WI38 (cell line): ENCODE measurements around the gene UBAP2.
A peak's percentile ranks its signal among the peaks of the same experiment; 100 is the strongest.

Experiments
- H3K4me3 ChIP-seq: 2 replicates; pipeline ENCODE4 v1.5.1; 2011; ENCODE audit warnings: low read depth, mild to moderate bottlenecking, control low read depth, low read length
- CTCF ChIP-seq: IDR thresholded peaks from 2 replicates; pipeline ENCODE4 v1.5.1; 2012; ENCODE audit warnings: low read depth, mild to moderate bottlenecking, control low read depth, low read length

UBAP2 gene

DNA sequence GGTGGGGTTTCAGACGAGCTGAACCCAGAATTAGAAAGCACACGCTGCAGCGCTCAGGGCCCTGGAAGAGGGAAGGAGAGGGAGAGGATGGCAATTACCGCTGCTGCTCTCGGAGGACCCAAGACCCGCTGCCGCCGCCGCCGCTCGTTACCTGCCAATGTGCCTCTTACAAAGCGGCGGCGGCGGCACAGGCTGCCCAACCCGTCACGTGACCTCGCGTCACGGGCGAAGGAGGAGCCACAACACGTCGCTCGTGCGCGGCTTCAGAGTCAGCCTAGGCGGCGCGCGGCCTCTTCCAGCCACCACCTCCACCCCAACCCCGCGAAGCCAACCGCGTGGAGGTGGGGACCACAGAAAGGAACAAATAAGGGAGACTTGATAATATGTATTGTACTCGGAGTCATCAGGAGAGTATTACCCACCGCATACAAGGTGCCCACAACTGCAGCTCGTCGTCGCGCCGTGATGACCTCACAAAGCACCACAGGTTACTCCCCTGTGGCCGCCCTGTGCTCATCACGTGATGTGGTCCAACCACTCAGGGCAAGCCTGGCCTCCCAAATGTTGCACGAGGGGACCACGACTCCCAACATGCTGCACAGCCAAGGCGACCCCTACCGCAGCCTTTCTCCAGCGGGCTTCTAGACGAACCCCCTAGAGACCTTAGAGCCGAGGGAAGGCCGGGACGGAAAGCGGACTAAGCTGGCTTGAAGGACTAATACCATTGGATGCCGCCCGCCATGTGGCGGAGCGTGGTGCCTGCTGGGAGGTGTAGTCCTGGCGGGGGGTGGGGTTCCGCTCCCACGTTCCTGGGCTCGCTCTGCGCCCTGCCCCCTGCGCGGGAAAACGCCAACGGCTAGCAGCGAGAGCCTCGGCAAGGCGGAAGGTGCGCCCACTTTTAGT lies at the start of gene UBAP2:
Gene UBAP2, minus strand, starts transcription at position 161 of the 903 bp plus-strand sequence. CDS start 31,739 bp downstream, outside the sequence.
- no peak for TF ChIP-seq CTCF
- peak within 1 kb of the TSS; percentile 94 for H3K4me3 ChIP-seq

- H3K4me3 ChIP-seq = no peak overlapping the region
- no peak for TF ChIP-seq CTCF
These were observed 49.6 kb upstream of the UBAP2 start for GRCh38 chr9:34098307-34098706.

- TF ChIP-seq CTCF = no peak
- no peak overlapping the region for H3K4me3 ChIP-seq
These were observed 49.2 kb upstream of the UBAP2 start for GRCh38 chr9:34097865-34098264.

DNA sequence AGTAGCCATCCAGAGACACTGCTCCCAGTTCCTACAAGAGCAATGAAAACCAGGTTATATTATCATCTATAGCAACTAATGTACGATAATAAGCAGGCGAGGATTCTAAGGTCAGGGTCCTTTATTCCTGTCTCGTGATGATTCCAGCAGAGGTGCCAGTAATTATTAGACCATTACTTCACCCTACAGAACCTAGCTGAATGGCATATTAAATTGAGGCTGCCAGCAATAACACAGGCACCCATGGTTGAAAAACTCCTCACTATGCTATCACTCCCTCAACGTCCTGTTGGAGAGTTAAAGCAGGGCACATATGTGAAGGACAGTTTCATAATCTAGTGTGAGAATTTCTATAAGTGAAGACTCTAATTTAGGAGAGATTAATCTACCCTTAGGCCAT lies 48.1 kb upstream of the UBAP2 start:
- TF ChIP-seq CTCF = no peak
- H3K4me3 ChIP-seq = no peak overlapping the region

DNA sequence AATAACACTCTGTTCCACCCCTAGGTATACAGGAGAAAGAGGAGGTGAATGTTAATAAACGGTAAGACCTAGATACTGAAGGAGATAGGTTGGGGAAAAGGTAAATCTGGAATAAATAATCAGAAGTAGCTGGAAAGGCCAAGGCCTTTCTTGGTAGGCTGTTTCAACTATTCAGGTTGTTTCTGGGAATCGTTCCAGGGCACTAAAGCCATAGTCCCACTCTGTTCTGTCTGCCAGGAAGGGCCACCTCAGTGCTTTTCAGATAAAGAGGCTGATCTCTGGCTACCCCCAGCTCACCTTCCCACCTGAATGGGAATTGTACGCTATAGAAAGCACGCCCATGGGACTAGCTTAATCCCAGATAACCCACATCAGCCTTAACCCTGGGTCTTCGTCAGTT lies 44.9 kb upstream of the UBAP2 start:
- no peak for TF ChIP-seq CTCF
- H3K4me3 ChIP-seq = no peak overlapping the region

GRCh38 chr9:34089311-34089710 lies 40.6 kb upstream of the UBAP2 start:
- TF ChIP-seq CTCF = no peak
- H3K4me3 ChIP-seq = no peak overlapping the region

- no peak overlapping the region for H3K4me3 ChIP-seq
These were observed 38.7 kb upstream of the UBAP2 start for GRCh38 chr9:34087370-34087769.

More at GRCh38 chr9:34087370-34087769, 38.7 kb upstream of the UBAP2 start:
- TF ChIP-seq CTCF = no peak
